ENCODE results near the gene HNRNPK. TPM values are rescaled to one million over a fixed set of nuclear protein-coding genes. Genes with fewer than 3 reads are reported as not detected.

The HNRNPK gene
- total RNA-seq, 1 donor from 2014 or later = 921 TPM

- no peak overlapping the region for H3K27ac Mint-ChIP-seq (ENCODE audit: unreplicated experiment)
- no peak overlapping the region for H3K4me3 Mint-ChIP-seq
- no peak for TF ChIP-seq CTCF (conservative IDR thresholded peaks at IDR 0.05)
- H3K27me3 Mint-ChIP-seq (ENCODE audit: low read depth) = no peaks in the 10 kb centered on the region
- H3K9me3 Mint-ChIP-seq = no peaks in the 10 kb centered on the region
- DNase-seq (ENCODE audit: low read depth, low spot score) = no peak
- peaks cover 27% of the 10 kb centered on the region for H3K36me3 Mint-ChIP-seq (ENCODE audit: low read depth)
- no peaks in the 10 kb centered on the region for H3K4me1 Mint-ChIP-seq
Measured at GRCh38 chr9:84002344-84002743, 22.3 kb upstream of the HNRNPK start.

- no peak overlapping the region for H3K4me3 Mint-ChIP-seq
- no peak overlapping the region for H3K27ac Mint-ChIP-seq (ENCODE audit: unreplicated experiment)
- H3K27me3 Mint-ChIP-seq (ENCODE audit: low read depth) = no peaks in the 10 kb centered on the region
- no peak for DNase-seq (ENCODE audit: low read depth, low spot score)
- peaks cover 26% of the 10 kb centered on the region for H3K36me3 Mint-ChIP-seq (ENCODE audit: low read depth)
- H3K9me3 Mint-ChIP-seq = no peaks in the 10 kb centered on the region
- H3K4me1 Mint-ChIP-seq = no peaks in the 10 kb centered on the region
- TF ChIP-seq CTCF (conservative IDR thresholded peaks at IDR 0.05) = no peak
Measured at GRCh38 chr9:84001621-84002020, 21.6 kb upstream of the HNRNPK start.

GRCh38 chr9:84000186-84000585 is 20.2 kb upstream of the HNRNPK start:
- TF ChIP-seq CTCF (conservative IDR thresholded peaks at IDR 0.05) = no peak
- Mint-ChIP-seq H3K4me3 (no peak overlapping the region), H3K4me1 (no peaks in the 10 kb centered on the region), H3K9me3 (no peaks in the 10 kb centered on the region), H3K27me3 (ENCODE audit: low read depth) (no peaks in the 10 kb centered on the region), H3K36me3 (ENCODE audit: low read depth) (peaks cover 21% of the 10 kb centered on the region), H3K27ac (ENCODE audit: unreplicated experiment) (no peak overlapping the region)
- DNase-seq (ENCODE audit: low read depth, low spot score) = no peak

GRCh38 chr9:83999141-83999918 is 19.3 kb upstream of the HNRNPK start:
- no peak for DNase-seq (ENCODE audit: low read depth, low spot score)
- H3K9me3 Mint-ChIP-seq = no peaks in the 10 kb centered on the region
- no peaks in the 10 kb centered on the region for H3K27me3 Mint-ChIP-seq (ENCODE audit: low read depth)
- no peaks in the 10 kb centered on the region for H3K4me1 Mint-ChIP-seq
- H3K4me3 Mint-ChIP-seq = no peak overlapping the region
- H3K36me3 Mint-ChIP-seq (ENCODE audit: low read depth) = peaks cover 13% of the 10 kb centered on the region
- H3K27ac Mint-ChIP-seq (ENCODE audit: unreplicated experiment) = no peak overlapping the region
- TF ChIP-seq CTCF (conservative IDR thresholded peaks at IDR 0.05) = no peak

GRCh38 chr9:83996126-83996525 is 16.1 kb upstream of the HNRNPK start:
- no peaks in the 10 kb centered on the region for H3K27me3 Mint-ChIP-seq (ENCODE audit: low read depth)
- DNase-seq (ENCODE audit: low read depth, low spot score) = no peak
- no peaks in the 10 kb centered on the region for H3K9me3 Mint-ChIP-seq
- TF ChIP-seq CTCF (conservative IDR thresholded peaks at IDR 0.05) = no peak
- peaks cover 6% of the 10 kb centered on the region for H3K36me3 Mint-ChIP-seq (ENCODE audit: low read depth)
- H3K4me3 Mint-ChIP-seq = no peak overlapping the region
- peaks cover 6% of the 10 kb centered on the region for H3K4me1 Mint-ChIP-seq
- no peak overlapping the region for H3K27ac Mint-ChIP-seq (ENCODE audit: unreplicated experiment)
